IMR-90 (cell line): ENCODE data around the gene CYTH4. TPM values are rescaled to one million over a fixed set of nuclear protein-coding genes. Genes with fewer than 3 reads are reported as not detected.

ENCODE experiments used
- ATAC-seq: fragments of 200-7000 bp; cut with Tn5 transposase; 2 replicates; pipeline ENCODE4 v1.9.1; 2020; ENCODE audit warnings: low read depth, mild to moderate bottlenecking, moderate library complexity
- BruUV-seq: library from RNA; stranded (reverse); fragments of 400-500 nt; replicated peaks from 2 replicates; lab custom pipeline; 2021; lab: Mats Ljungman, UMichigan
- CTCF ChIA-PET: fragments of 300-600 bp; formaldehyde crosslinking; extraction: SDS; loops from one replicate; lab custom pipeline; 2021; ENCODE audit warnings: antibody characterized with exemption; lab: Yijun Ruan, JAX
- POLR2A ChIA-PET: fragments of 300-600 bp; sonication (Branson Sonifier 250); formaldehyde crosslinking; loops from one replicate; lab custom pipeline; 2022; ENCODE audit warnings: antibody characterized with exemption; ENCODE audit not compliant: unreplicated experiment; lab: Charles Lee
- DNase-seq: peaks from one replicate; pipeline ENCODE4 v3.0.0; 2013
- H2AFZ ChIP-seq: replicated peaks from 2 replicates; pipeline ENCODE3; 2013; ENCODE audit warnings: low read length, mild to moderate bottlenecking; ENCODE audit not compliant: poor library complexity
- H2AK5ac ChIP-seq: 2 replicates; pipeline ENCODE4 v1.6.1; 2013; ENCODE audit warnings: low read depth, low read length, inconsistent platforms
- H2AK9ac ChIP-seq: replicated peaks from 2 replicates; pipeline ENCODE3; 2013; ENCODE audit warnings: mild to moderate bottlenecking, low read depth, low read length, moderate library complexity; ENCODE audit not compliant: poor library complexity
- H2BK120ac ChIP-seq: 2 replicates; pipeline ENCODE4 v1.6.1; 2013; ENCODE audit warnings: low read depth, low read length, inconsistent platforms
- H2BK15ac ChIP-seq: 3 replicates; pipeline ENCODE4 v1.6.1; 2013; ENCODE audit warnings: low read depth, low read length, inconsistent platforms
- H2BK20ac ChIP-seq: 2 replicates; pipeline ENCODE4 v1.6.1; 2013; ENCODE audit warnings: low read depth, mild to moderate bottlenecking, inconsistent platforms, low read length, moderate library complexity
- H2BK5ac ChIP-seq: 2 replicates; pipeline ENCODE4 v1.6.1; 2013; ENCODE audit warnings: mild to moderate bottlenecking, low read depth, low read length, inconsistent platforms; ENCODE audit not compliant: poor library complexity, severe bottlenecking
- H3K14ac ChIP-seq: replicated peaks from 2 replicates; pipeline ENCODE4 v1.6.1; 2013; ENCODE audit warnings: low read depth, low read length, inconsistent platforms
- H3K18ac ChIP-seq: 2 replicates; pipeline ENCODE4 v1.6.1; 2013; ENCODE audit warnings: low read depth, low read length, control low read depth
- H3K23ac ChIP-seq: 2 replicates; pipeline ENCODE4 v1.6.1; 2013; ENCODE audit warnings: low read depth, low read length, inconsistent platforms
- H3K27ac ChIP-seq: 2 replicates; pipeline ENCODE4 v1.5.1; 2013; ENCODE audit warnings: mild to moderate bottlenecking, control low read depth, low read length; ENCODE audit not compliant: insufficient read depth
- H3K27me3 ChIP-seq: 2 replicates; pipeline ENCODE4 v1.6.1; 2013; ENCODE audit warnings: low read length; ENCODE audit not compliant: control insufficient read depth, insufficient read depth
- H3K36me3 ChIP-seq: 2 replicates; pipeline ENCODE4 v1.6.1; 2013; ENCODE audit warnings: low read length, mixed read lengths; ENCODE audit not compliant: control insufficient read depth, insufficient read depth
- H3K4ac ChIP-seq: 2 replicates; pipeline ENCODE4 v1.6.1; 2013; ENCODE audit warnings: low read depth, low read length, inconsistent platforms
- H3K4me1 ChIP-seq: 2 replicates; pipeline ENCODE4 v1.6.1; 2013; ENCODE audit warnings: low read length, mixed read lengths; ENCODE audit not compliant: control insufficient read depth, insufficient read depth
- H3K4me2 ChIP-seq: 2 replicates; pipeline ENCODE4 v1.6.1; 2013; ENCODE audit warnings: low read depth, mild to moderate bottlenecking, control low read depth, low read length, moderate library complexity
- H3K4me3 ChIP-seq: 2 replicates; pipeline ENCODE4 v1.5.1; 2013; ENCODE audit warnings: low read depth, mild to moderate bottlenecking, control low read depth, low read length, moderate library complexity; ENCODE audit not compliant: insufficient read depth
- H3K56ac ChIP-seq: 2 replicates; pipeline ENCODE4 v1.6.1; 2013; ENCODE audit warnings: low read length, inconsistent platforms; ENCODE audit not compliant: insufficient read depth; ENCODE audit errors: extremely low read depth
- H3K79me1 ChIP-seq, 2 experiments: 2 replicates each; pipeline ENCODE4 v1.6.1; 2013; ENCODE audit warnings: low read length in 2 of 2, inconsistent platforms in 1 of 2, low read depth in 1 of 2
- H3K9ac ChIP-seq: 2 replicates; pipeline ENCODE4 v1.6.1; 2013; ENCODE audit warnings: low read depth, low read length, control low read depth
- H3K9me1 ChIP-seq: 2 replicates; pipeline ENCODE4 v1.6.1; 2013; ENCODE audit warnings: low read length, inconsistent platforms; ENCODE audit not compliant: insufficient read depth
- H3K9me3 ChIP-seq: 2 replicates; pipeline ENCODE4 v1.6.1; 2013; ENCODE audit warnings: low read length; ENCODE audit not compliant: control insufficient read depth, insufficient read depth
- H4K20me1 ChIP-seq: 2 replicates; pipeline ENCODE4 v1.6.1; 2013; ENCODE audit warnings: low read length, inconsistent platforms; ENCODE audit not compliant: insufficient read depth
- H4K5ac ChIP-seq: 2 replicates; pipeline ENCODE4 v1.6.1; 2013; ENCODE audit warnings: mild to moderate bottlenecking, low read depth, low read length, control low read depth
- H4K8ac ChIP-seq, 2 experiments: 2 replicates each; pipeline ENCODE4 v1.6.1; 2013; ENCODE audit warnings: low read depth in 2 of 2, low read length in 2 of 2, control low read depth in 1 of 2, inconsistent platforms in 1 of 2
- H4K91ac ChIP-seq: 2 replicates; pipeline ENCODE4 v1.6.1; 2013; ENCODE audit warnings: low read depth, low read length, inconsistent platforms; ENCODE audit not compliant: insufficient read depth
- BHLHE40 ChIP-seq: fragments of 150-350 bp; IDR thresholded peaks from 2 replicates; pipeline ENCODE4 v1.6.1; 2016; ENCODE audit warnings: mild to moderate bottlenecking, low read depth, low read length
- FOS ChIP-seq: fragments of 150-350 bp; IDR thresholded peaks from 2 replicates; pipeline ENCODE4 v1.6.1; 2016; ENCODE audit warnings: low read depth, low read length
- NFE2L2 ChIP-seq: fragments of 150-350 bp; IDR thresholded peaks from 2 replicates; pipeline ENCODE4 v1.6.1; 2016; ENCODE audit warnings: low read depth, mild to moderate bottlenecking, low read length
- POLR2A ChIP-seq: IDR thresholded peaks from 2 replicates; pipeline ENCODE4 v1.6.1; 2012; ENCODE audit warnings: mild to moderate bottlenecking, low read depth, low read length
- RCOR1 ChIP-seq: IDR thresholded peaks from 2 replicates; pipeline ENCODE4 v1.6.1; 2012; ENCODE audit warnings: mild to moderate bottlenecking, low read length, improper control_type of control experiment; ENCODE audit not compliant: insufficient replicate concordance
- WGBS, 2 experiments: methylation state at CpG; one replicate each; pipeline versions ENCODE4 v1.1.5 to v1.1.7; 2013; ENCODE audit warnings: missing lambda C conversion rate in 2 of 2; ENCODE audit not compliant: insufficient read length in 1 of 2; ENCODE audit errors: extremely low coverage in 2 of 2; 5-methylcytosine and 5-hydroxymethylcytosine counted together
- dilution Hi-C: fragments of 300-500 bp; cut with HindIII; formaldehyde crosslinking; loops from one replicate; pipeline ENCODE4 v1.14.3; 2018; ENCODE audit warnings: low sequenced_read_pairs; ENCODE audit not compliant: unreplicated experiment
- in situ Hi-C: fragments of 300-500 bp; cut with MboI; formaldehyde crosslinking; loops from 3 replicates; pipeline ENCODE4 v1.14.3; 2019; ENCODE audit warnings: low sequenced_read_pairs, inconsistent platforms, mixed read lengths
- intact Hi-C: fragments of 100-400 bp; cut with micrococcal nuclease; formaldehyde crosslinking; loops from 2 replicates; pipeline ENCODE4 v1.10.0; 2022
- polyA plus RNA-seq, 3 experiments: library from polyadenylated mRNA; depleted of rRNA; stranded (reverse); fragments of >200 nt; gene quantifications; 2 replicates each; pipeline ENCODE4 v1.2.3, GENCODE V29; 2012; ENCODE audit warnings: low replicate concordance in 1 of 3
- total RNA-seq: library from RNA; depleted of rRNA; stranded (reverse); fragments of >200 nt; gene quantifications from 2 replicates; pipeline ENCODE4 v1.2.3, GENCODE V29; 2012

CYTH4 gene
- total and polyA plus RNA-seq, 2 of the 4 experiments (the other 2 are of a cell fraction) = 0.36 to 0.55 TPM

DNA sequence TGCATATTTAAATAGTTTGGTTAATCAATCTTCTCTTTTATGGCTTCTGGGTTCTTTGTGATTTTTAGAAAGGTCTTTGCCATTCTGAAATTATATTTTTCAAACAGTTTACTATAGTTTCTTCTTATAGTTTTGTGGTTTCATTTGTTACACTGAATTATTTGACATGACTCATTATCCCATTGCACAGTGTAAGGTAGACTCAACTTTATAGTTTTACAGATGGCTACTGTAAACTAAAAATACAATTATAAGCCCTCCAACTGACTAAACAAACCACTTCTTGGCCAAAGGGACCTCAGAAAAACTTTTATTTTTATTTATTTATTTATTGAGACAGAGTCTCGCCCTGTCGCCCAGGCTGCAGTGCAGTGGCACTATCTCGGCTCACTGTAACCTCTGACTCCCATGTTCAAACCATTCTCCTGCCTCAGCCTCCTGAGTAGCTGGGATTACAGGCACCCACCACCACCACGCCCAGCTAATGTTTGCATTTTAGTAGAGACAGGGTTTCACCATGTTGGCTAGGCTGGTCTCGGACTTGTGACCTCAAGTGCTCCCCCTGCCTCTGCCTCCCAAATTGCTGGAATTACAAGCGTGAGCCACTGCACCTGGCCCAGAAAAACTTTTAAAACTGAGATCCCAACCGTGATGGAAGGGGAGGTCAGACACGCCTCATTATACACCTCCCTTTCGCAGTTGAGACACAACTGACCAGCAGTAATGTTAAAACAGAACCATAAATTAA, 24.1 kb upstream of the CYTH4 start:
- Histone ChIP-seq H3K4ac (no peak overlapping the region), H3K4me3 (no peak overlapping the region), H4K8ac (no peak overlapping the region), H3K56ac (no peak overlapping the region), H3K79me1 (no peaks in the 10 kb centered on the region), H4K5ac (no peak overlapping the region), H3K4me1 (peaks cover 5% of the 10 kb centered on the region), H2BK120ac (no peak overlapping the region), H2AK9ac (no peak overlapping the region), H3K23ac (no peak overlapping the region), H2BK15ac (no peak overlapping the region), H3K27me3 (peaks cover 11% of the 10 kb centered on the region), H3K36me3 (no peaks in the 10 kb centered on the region), H3K9me1 (no peaks in the 10 kb centered on the region), H3K9ac (no peak overlapping the region), H4K20me1 (no peaks in the 10 kb centered on the region), H3K27ac (no peak overlapping the region), H2AFZ (no peak overlapping the region), H3K4me2 (no peak overlapping the region), H2BK20ac (peak overlapping the region; percentile 38; the same call in 1 of the 2 replicates), H2BK5ac (no peak overlapping the region), H3K18ac (no peak overlapping the region), H3K9me3 (no peaks in the 10 kb centered on the region), H3K14ac (no peak overlapping the region), H4K91ac (no peak overlapping the region), H2AK5ac (peak overlapping the region; percentile 21; the same call in 1 of the 2 replicates)
- in situ Hi-C loops = no loop called here
- ATAC-seq (0 out of 2 replicates have a peak, but pooled peaks have one; percentile 5), DNase-seq (peak; percentile 38)
- WGBS, 2 experiments = no CpG with 5 or more reads among the region's 9 CpGs
- intact Hi-C loops = no loop called here
- POLR2A ChIA-PET = no interaction called here
- dilution Hi-C loops = no loop called here
- TF ChIP-seq NFE2L2 (no peak), FOS (0 out of 2 replicates have a peak, but pooled peaks have one; percentile 35), POLR2A (no peak), BHLHE40 (no peak), RCOR1 (no peak)
- CTCF ChIA-PET = no interaction called here
- no TSS peak for BruUV-seq
